G401.6 (cell line): ENCODE measurements around the gene DCAF5.

Experiments
- FAIRE-seq: peaks from 2 replicates; lab custom pipeline; 2012; peaks lifted over from hg19 to GRCh38; lab: Jason Lieb, UNC

DCAF5 gene

DNA sequence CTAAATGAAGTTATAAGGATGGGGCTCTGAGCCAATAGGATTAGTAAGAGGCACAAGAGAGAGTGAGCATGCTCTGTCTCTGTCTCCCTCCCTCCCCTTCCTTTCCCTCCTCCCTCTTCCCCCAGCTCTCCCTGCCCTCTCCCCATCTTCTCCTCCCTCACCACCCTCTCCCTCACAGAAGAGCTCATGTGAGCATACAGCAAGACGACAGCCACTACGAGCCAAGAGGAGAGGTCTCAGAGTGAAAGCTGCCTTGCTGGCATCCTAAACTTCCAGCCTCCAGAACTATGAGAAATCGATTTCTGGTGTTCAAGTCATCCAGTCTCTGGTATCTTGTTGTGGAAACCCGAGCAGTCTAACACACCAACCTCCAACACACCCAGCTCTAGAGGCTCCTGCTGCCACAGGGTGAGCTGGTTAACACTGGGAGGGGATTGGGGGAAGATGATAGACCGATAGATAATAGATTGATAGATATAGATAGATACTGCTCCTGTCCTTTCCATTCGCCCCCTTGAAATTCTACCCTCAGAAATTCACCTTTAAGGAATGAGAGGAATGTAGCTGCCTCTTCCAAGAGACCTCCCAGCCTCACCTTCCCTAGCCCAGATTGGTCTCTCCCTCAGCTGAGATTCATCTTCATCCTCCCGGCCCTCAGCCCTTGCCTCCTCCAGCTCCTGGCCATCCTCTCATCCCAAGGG lies 148.0 kb downstream of the DCAF5 start:
- no peak for FAIRE-seq

DNA sequence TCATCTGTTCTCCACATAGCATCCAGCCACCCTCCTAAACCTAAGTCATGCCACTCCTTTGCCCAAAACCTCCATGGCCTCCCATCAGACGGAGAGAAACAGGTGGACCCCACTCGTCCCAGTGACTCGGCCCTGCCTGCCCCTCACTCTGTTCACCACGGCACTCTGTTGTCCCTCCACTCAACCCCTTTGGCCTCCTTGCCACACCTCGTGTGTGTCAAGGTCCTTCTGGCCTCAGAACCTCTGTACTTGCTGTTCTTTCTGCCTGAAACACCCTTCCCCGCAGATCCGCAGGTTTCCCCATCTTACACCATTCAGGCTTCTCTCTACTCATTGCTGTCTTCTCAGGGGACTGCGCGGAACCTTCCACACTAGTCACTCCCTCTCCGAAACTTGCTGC lies 149.3 kb downstream of the DCAF5 start:
- no peak for FAIRE-seq

DNA sequence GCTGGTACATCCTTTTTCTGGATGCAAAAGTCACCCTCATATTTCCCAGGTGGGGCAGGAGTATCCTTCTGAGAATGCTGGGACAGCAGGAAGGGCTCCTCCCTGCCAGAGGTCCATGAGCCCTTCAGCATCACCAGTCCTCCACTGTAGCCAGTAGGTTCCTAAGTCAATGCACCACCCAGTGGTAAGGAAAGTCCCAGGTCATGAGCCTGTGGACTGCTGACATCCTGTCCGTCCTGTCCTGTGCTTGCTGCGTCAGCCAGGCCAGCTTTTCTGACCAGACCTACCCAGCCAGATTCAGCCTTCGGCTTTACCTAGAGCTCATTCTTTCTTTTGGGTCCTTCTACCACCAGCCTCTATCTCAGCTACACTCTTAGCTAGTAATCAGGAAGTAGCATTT lies 150.8 kb downstream of the DCAF5 start:
- no peak for FAIRE-seq

DNA sequence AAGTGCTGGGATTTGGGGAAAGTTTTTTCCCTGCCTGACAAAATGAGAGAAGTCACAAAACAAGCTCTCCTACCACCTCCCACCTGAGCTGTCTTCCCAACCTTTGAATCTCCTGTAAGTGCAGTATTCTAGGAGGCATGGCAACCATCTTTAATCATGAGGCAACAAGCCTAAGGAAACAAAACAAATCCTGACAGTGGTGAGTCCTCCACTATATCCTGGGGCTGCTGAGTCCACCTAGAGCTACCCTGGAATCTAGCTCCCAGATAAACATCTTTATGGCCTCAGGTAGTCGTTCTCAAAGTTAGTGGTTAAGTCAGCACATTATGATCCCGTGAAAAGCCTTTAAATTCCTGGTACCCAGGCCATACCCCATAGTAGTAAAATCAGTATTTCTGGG lies 151.5 kb downstream of the DCAF5 start:
- FAIRE-seq: no peak
